Endothelial cell of umbilical vein (primary cell): Measurements from ENCODE around the gene FRMD4A. TPM values are rescaled to one million over a fixed set of nuclear protein-coding genes. Genes with fewer than 3 reads are reported as not detected.

Experiments used
- BruUV-seq: library from RNA; stranded (reverse); fragments of 400-500 nt; replicated peaks from 2 replicates; lab custom pipeline; 2021; lab: Mats Ljungman, UMichigan
- CTCF ChIA-PET: fragments of 300-600, 350-600 bp; sonication (Branson Sonifier 250); formaldehyde crosslinking; loops from one replicate; lab custom pipeline; 2021; ENCODE audit warnings: antibody characterized with exemption, inconsistent platforms; lab: Charles Lee
- POLR2A ChIA-PET: fragments of 300-600, 350-600 bp; sonication (Branson Sonifier 250); formaldehyde crosslinking; loops from one replicate; lab custom pipeline; 2021; ENCODE audit warnings: antibody characterized with exemption, inconsistent platforms; lab: Charles Lee
- DNase-seq: peaks from one replicate; pipeline ENCODE4 v3.0.0-alpha.2; 2011; ENCODE audit warnings: low read depth, low spot score
- FAIRE-seq: peaks from 2 replicates; lab custom pipeline; 2011; peaks lifted over from hg19 to GRCh38; lab: Jason Lieb, UNC
- H2AFZ ChIP-seq: 2 replicates; pipeline ENCODE4 v1.6.0; 2012; ENCODE audit warnings: low read depth, low read length, control low read depth, inconsistent platforms
- H3K27ac ChIP-seq: 2 replicates; pipeline ENCODE4 v1.5.1; 2011; ENCODE audit warnings: low read depth, mild to moderate bottlenecking, control low read depth, low read length, moderate library complexity; ENCODE audit not compliant: insufficient read depth
- H3K27me3 ChIP-seq, 2 experiments: 2 replicates each; pipeline versions ENCODE4 v1.6.0 to v1.6.1; 2011; ENCODE audit warnings: low read length in 2 of 2, mixed read lengths in 1 of 2; ENCODE audit not compliant: control insufficient read depth in 2 of 2, insufficient read depth in 2 of 2
- H3K36me3 ChIP-seq, 2 experiments: 2 replicates in 1 of 2; 3 replicates in 1 of 2; pipeline ENCODE4 v1.5.1; 2011; ENCODE audit warnings: low read length in 2 of 2, mild to moderate bottlenecking in 1 of 2, moderate library complexity in 1 of 2; ENCODE audit not compliant: control insufficient read depth in 2 of 2, insufficient read depth in 2 of 2; ENCODE audit errors: extremely low read depth in 1 of 2
- H3K4me1 ChIP-seq: 3 replicates; pipeline ENCODE4 v1.5.1; 2011; ENCODE audit warnings: mild to moderate bottlenecking, low read length; ENCODE audit not compliant: control insufficient read depth, insufficient read depth; ENCODE audit errors: extremely low read depth
- H3K4me2 ChIP-seq: 2 replicates; pipeline ENCODE4 v1.6.1; 2011; ENCODE audit warnings: low read length, control low read depth, mixed read lengths; ENCODE audit not compliant: insufficient read depth
- H3K4me3 ChIP-seq, 3 experiments: fragments of 200-600 bp in 1 of 3; sonication (generic), shearing (Covaris generic) in 1 of 3; replicated peaks in 1 of 3; 2 replicates each; pipeline ENCODE4 v1.5.1; 2011 to 2016; ENCODE audit warnings: control low read depth in 3 of 3, low read length in 3 of 3, mild to moderate bottlenecking in 2 of 3, inconsistent platforms in 1 of 3, low read depth in 1 of 3, moderate library complexity in 1 of 3; ENCODE audit not compliant: insufficient read depth in 1 of 3
- H3K79me2 ChIP-seq: 2 replicates; pipeline ENCODE4 v1.6.0; 2012; ENCODE audit warnings: low read length, inconsistent platforms; ENCODE audit not compliant: control insufficient read depth, insufficient read depth
- H3K9ac ChIP-seq: replicated peaks from 2 replicates; pipeline ENCODE3; 2011; ENCODE audit warnings: low read length, control low read depth; ENCODE audit not compliant: insufficient read depth; ENCODE audit errors: extremely low read depth
- H3K9me1 ChIP-seq: replicated peaks from 3 replicates; pipeline ENCODE4 v1.6.0; 2011; ENCODE audit warnings: mild to moderate bottlenecking, low read length; ENCODE audit not compliant: control insufficient read depth, insufficient read depth; ENCODE audit errors: extremely low read depth
- H3K9me3 ChIP-seq: replicated peaks from 2 replicates; pipeline ENCODE4 v1.5.1; 2012; ENCODE audit warnings: low read length, inconsistent platforms; ENCODE audit not compliant: control insufficient read depth, insufficient read depth
- H4K20me1 ChIP-seq: replicated peaks from 2 replicates; pipeline ENCODE3; 2011; ENCODE audit warnings: mild to moderate bottlenecking, low read length; ENCODE audit not compliant: control insufficient read depth, insufficient read depth; ENCODE audit errors: extremely low read depth
- CTCF ChIP-seq, 2 donors: IDR thresholded peaks; 1 replicate in 1 of 2; 2 replicates in 1 of 2; pipeline ENCODE4 v1.5.1; 2011; ENCODE audit warnings: low read length in 2 of 2, mild to moderate bottlenecking in 2 of 2, moderate library complexity in 2 of 2, control low read depth in 1 of 2, inconsistent platforms in 1 of 2, low read depth in 1 of 2; ENCODE audit not compliant: insufficient read depth in 1 of 2; ENCODE audit errors: extremely low read depth in 1 of 2
- EZH2 ChIP-seq: IDR thresholded peaks from 2 replicates; pipeline ENCODE4 v1.6.1; 2012; ENCODE audit warnings: borderline replicate concordance, low read depth, mild to moderate bottlenecking, moderate library complexity, low read length, inconsistent platforms; ENCODE audit not compliant: severe bottlenecking
- FOS ChIP-seq: IDR thresholded peaks from 2 replicates; pipeline ENCODE4 v1.6.1; 2011; ENCODE audit warnings: mild to moderate bottlenecking, low read length, moderate library complexity, borderline replicate concordance; ENCODE audit not compliant: insufficient read depth
- GATA2 ChIP-seq: IDR thresholded peaks from 2 replicates; pipeline ENCODE4 v1.7.0; 2011; ENCODE audit warnings: low read depth, mild to moderate bottlenecking, moderate library complexity, mixed read lengths, low read length; ENCODE audit not compliant: insufficient read length, insufficient read depth
- JUN ChIP-seq: IDR thresholded peaks from 2 replicates; pipeline ENCODE4 v1.6.1; 2011; ENCODE audit warnings: borderline replicate concordance, low read depth; ENCODE audit not compliant: insufficient read length, insufficient read depth
- MYC ChIP-seq: IDR thresholded peaks from one replicate; pipeline ENCODE4 v1.6.1; 2011; ENCODE audit warnings: mild to moderate bottlenecking, low read depth, low read length
- POLR2A ChIP-seq: IDR thresholded peaks from 2 replicates; pipeline ENCODE4 v1.6.1; 2012; ENCODE audit warnings: low read depth, mild to moderate bottlenecking, control low read depth, low read length
- POLR2AphosphoS5 ChIP-seq: IDR thresholded peaks from 2 replicates; pipeline ENCODE4 v1.6.1; 2012; ENCODE audit warnings: low read depth, mild to moderate bottlenecking, control low read depth, low read length, moderate library complexity; ENCODE audit not compliant: insufficient read depth
- dilution Hi-C: fragments of 300-500 bp; cut with MboI; formaldehyde crosslinking; loops from one replicate; pipeline ENCODE4 v1.15.0; 2019; ENCODE audit warnings: low sequenced_read_pairs; ENCODE audit not compliant: extremely low pct_ligation_motif_present
- intact Hi-C: fragments of 100-400 bp; cut with micrococcal nuclease; formaldehyde crosslinking; loops from one replicate; pipeline ENCODE4 v1.10.0; 2022
- polyA plus RNA-seq, 4 experiments: library from polyadenylated mRNA; depleted of rRNA in 3 of 4; stranded (reverse) in 3 of 4; unstranded in 1 of 4; fragments of >200 nt; gene quantifications; 2 replicates each; pipeline versions ENCODE4 v1.2.1 to v1.2.3, GENCODE V29; 2011 to 2012; ENCODE audit warnings: missing spikeins in 1 of 4
- total RNA-seq: library from RNA; stranded (reverse); gene quantifications from 2 replicates; pipeline ENCODE4 v1.2.3, GENCODE V29; 2021
- TF ChIP-seq, protein P1 (sequence below): IDR thresholded peaks from 2 replicates; pipeline ENCODE4 v1.6.1; 2011; ENCODE audit not compliant: insufficient read depth, insufficient read length

The FRMD4A gene
- total and polyA plus RNA-seq, 2 donors (not counting 3 experiments of a cell fraction or from before 2014, with no cell fraction given): 123 to 148 TPM

DNA sequence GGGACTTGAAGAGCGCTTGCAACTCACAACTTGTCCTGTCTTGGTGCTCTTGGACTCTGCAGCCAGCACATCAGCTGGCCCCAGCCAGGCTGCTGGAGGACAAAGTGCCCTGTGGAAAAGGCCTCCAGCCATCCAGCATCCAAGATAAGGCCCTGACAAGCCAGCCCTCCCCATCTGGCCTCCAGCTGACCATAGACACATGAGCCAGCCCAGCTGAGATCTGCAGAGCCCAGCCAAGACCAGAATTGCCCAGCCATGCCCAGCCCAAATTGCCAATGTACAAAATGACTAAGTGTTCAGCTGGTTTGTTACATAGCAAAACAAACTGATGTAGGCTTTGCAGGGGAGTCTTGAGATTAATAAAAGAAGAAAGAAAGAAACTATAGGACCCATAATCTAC, 36.0 kb upstream of the FRMD4A start:
- Histone ChIP-seq H4K20me1 (no peaks in the 10 kb centered on the region), H3K4me1 (no peaks in the 10 kb centered on the region), H3K9ac (no peak overlapping the region), H3K9me3 (no peaks in the 10 kb centered on the region), H3K79me2 (no peaks in the 10 kb centered on the region), H3K4me3 (no peak overlapping the region), H3K36me3 (no peaks in the 10 kb centered on the region), H3K9me1 (no peaks in the 10 kb centered on the region), H2AFZ (no peak overlapping the region), H3K27me3 (peaks cover 7 to 12% of the 10 kb centered on the region in 2 experiments), H3K4me2 (no peak overlapping the region), H3K27ac (no peak overlapping the region)
- no peak for DNase-seq
- TF ChIP-seq FOS: no peak
- dilution Hi-C loops (no loop called here), intact Hi-C loops (no loop called here)
- CTCF ChIA-PET: no interaction called here
- no peak for FAIRE-seq
- POLR2A ChIA-PET: no interaction called here
- no TSS peak for BruUV-seq

GRCh38 chr10:14365266-14365665, 34.5 kb upstream of the FRMD4A start:
- Histone ChIP-seq H2AFZ (no peak overlapping the region), H3K4me2 (no peak overlapping the region), H3K27me3 (peaks cover 9 to 10% of the 10 kb centered on the region in 2 experiments), H3K4me1 (no peaks in the 10 kb centered on the region), H3K9me1 (no peaks in the 10 kb centered on the region), H3K9me3 (no peaks in the 10 kb centered on the region), H3K9ac (no peak overlapping the region), H3K4me3 (no peak overlapping the region), H3K36me3 (no peaks in the 10 kb centered on the region), H4K20me1 (no peaks in the 10 kb centered on the region), H3K79me2 (no peaks in the 10 kb centered on the region), H3K27ac (no peak overlapping the region)
- DNase-seq (no peak), FAIRE-seq (no peak)
- no TSS peak for BruUV-seq
- CTCF ChIA-PET: no interaction called here
- dilution Hi-C loops (no loop called here), intact Hi-C loops (no loop called here)
- POLR2A ChIA-PET: no interaction called here
- TF ChIP-seq MYC (no peak), GATA2 (no peak), JUN (no peak), POLR2AphosphoS5 (no peak), FOS (no peak), CTCF (IDR thresholded peaks at IDR 0.05; ENCODE audit: extremely low read depth in 1 of 2, insufficient read depth in 1 of 2, low read depth in 1 of 2, low read length in 2 of 2) (no peak), EZH2 (no peak), POLR2A (no peak)
- TF ChIP-seq, protein P1, sequence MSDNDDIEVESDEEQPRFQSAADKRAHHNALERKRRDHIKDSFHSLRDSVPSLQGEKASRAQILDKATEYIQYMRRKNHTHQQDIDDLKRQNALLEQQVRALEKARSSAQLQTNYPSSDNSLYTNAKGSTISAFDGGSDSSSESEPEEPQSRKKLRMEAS: no peak
